ENCODE data around the gene TMEM107.
A peak's percentile ranks its signal among the peaks of the same experiment; 100 is the strongest.

Gene TMEM107

GRCh38 chr17:8153957-8154607 lies 22.1 kb downstream of the TMEM107 start:
- DNase-seq (ENCODE audit: extremely low read depth, low read depth) = peak; percentile 99
- no peak for TF ChIP-seq CTCF (IDR thresholded peaks at IDR 0.05; ENCODE audit: low read depth, low read length)

GRCh38 chr17:8153525-8153956 lies 22.6 kb downstream of the TMEM107 start:
- TF ChIP-seq CTCF (IDR thresholded peaks at IDR 0.05; ENCODE audit: low read depth, low read length) = no peak
- DNase-seq (ENCODE audit: extremely low read depth, low read depth) = peak; percentile 85

GRCh38 chr17:8153031-8153451 lies 23.1 kb downstream of the TMEM107 start:
- TF ChIP-seq CTCF (IDR thresholded peaks at IDR 0.05; ENCODE audit: low read depth, low read length) = no peak
- no peak for DNase-seq (ENCODE audit: extremely low read depth, low read depth)

GRCh38 chr17:8152112-8152775 lies 23.9 kb downstream of the TMEM107 start, which contains the start of gene PER1:
Gene PER1, minus strand, starts transcription at chr17:8152404. Its CDS starts 1,698 bp downstream, at chr17:8150706.
- DNase-seq (ENCODE audit: extremely low read depth, low read depth) = peak; percentile 89
- TF ChIP-seq CTCF (IDR thresholded peaks at IDR 0.05; ENCODE audit: low read depth, low read length) = no peak

- DNase-seq (ENCODE audit: extremely low read depth, low read depth) = no peak
- no peak for TF ChIP-seq CTCF (IDR thresholded peaks at IDR 0.05; ENCODE audit: low read depth, low read length)
These were observed 24.5 kb downstream of the TMEM107 start for GRCh38 chr17:8151641-8152111.

GRCh38 chr17:8151120-8151640 lies 25.0 kb downstream of the TMEM107 start:
- TF ChIP-seq CTCF (IDR thresholded peaks at IDR 0.05; ENCODE audit: low read depth, low read length) = no peak
- peak; percentile 77 for DNase-seq (ENCODE audit: extremely low read depth, low read depth)

Measured in AG09319 (cell line).